Epidermal melanocyte (primary cell): ENCODE results near the gene HBZ.
"Not testable (repeated sequence)": the region's sequence is repeated elsewhere in the genome, so short reads cannot be mapped to it uniquely, and the experiment has no call there.

ENCODE experiments used
- DNase-seq: peaks from one replicate; pipeline ENCODE4 v3.0.0; 2011; ENCODE audit warnings: low spot score; ENCODE audit not compliant: insufficient read length

HBZ gene

DNA sequence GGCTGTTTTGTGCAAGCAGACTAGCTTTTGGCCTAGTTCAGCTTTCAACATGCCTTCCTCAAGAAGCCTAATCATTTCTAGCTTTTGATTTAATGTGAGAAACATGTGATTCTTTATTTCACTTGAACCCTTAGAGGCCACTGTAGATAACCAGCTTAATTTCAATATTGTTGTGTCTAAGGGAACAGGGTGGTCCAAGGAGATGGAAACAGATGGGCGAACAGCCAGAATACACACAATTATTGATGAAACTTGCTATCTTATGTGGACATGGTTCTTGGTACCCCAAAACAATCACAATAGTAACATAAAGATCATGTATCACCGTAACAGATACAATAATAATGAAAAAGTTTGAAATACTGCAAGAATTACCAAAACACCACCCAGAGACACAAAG lies 18.7 kb upstream of the HBZ start:
- no peak for DNase-seq

DNA sequence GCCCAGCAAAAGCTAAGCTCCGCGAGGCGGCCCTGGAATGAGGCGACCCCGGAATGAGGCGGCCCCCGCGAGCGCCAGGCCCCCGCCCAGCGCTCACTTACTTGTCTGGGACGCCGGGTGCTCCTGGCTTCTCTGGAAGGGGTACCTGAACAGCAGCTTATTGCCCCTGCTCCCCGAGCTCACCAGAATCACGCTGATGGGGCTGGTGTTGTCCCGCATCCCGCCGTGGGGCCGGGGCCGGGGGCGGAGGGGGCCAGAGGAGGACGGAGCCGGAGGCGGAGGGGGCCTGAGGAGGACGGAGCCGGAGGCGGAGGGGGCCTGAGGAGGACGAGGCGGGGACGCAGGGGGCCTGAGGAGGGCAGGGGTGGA lies 14.4 kb upstream of the HBZ start:
- no peak for DNase-seq

DNA sequence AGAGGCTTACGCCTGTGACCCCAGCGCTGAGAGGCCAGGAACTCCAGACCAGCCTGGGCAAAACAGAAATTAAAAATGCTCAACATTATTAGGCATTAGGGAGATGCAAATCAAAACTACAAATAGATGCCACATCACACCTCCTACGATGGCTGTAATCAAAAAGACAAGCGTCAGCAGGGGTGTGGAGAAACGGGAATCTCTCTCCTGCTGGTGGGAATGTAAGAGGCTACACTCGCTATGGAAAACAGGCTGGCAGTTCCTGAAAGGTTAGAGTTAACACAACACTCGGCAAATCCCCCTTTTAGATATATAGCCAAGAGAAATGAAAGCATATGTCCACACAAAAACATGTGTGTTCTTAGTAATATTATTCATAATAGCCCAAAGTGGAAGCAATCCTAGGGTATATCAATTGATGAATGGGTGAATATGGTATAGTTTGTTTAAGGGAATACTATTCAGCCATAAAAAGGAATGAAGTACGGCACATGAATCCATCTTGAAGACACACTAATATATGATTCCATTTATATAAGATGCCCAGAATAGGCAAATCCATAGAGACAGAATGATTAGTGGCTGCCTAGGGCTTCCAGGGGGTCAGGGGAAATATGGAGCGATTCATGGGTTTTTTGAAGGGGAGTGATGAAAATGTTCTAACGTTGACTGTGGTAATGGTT lies 12.1 kb upstream of the HBZ start:
- no peak for DNase-seq

DNA sequence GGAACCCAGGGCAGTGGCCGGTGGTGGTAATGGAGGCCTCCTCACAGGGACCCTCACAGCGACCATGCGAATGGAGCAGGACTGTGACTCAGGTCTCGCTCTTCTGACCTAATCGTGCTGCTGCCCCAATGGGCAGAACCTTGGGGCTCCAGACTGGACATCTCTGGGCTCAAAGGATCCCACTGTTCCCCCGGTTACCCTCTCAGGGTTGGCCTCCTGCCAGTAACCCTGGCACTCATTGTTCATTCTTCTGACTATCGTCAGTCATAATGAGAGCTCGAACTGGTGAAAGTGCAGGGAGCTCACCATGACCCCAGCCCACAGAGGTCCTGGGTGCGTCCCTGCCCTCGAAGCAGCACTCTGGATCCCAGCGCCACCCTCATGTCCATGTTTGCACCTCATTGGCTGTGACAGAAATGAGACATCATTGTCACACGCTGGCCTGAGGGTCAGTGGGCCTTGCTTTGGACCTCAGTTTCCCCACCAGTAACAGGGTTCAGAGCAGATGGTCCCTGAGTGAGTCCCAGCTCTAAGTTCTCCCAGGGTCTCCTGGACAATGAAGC lies 10.0 kb upstream of the HBZ start:
- DNase-seq: no peak

DNA sequence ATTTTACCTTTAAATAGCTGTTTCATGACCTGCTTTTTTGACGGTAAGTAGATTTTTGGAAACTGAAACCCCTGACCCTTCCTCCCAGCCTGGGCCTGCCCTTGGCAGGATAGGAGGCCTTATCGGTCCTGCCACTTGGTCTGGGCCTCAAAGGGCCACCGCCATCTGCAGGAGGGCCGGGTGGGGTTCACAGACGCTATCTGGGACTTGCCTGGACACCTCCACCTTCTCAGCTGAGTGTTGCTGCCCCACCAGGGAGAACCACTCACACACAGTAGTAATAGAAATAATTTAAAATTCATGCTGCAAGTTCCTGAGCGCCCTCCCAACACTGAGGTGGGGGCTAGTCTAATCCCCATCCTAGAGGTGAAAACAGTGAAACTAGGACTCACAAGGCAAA lies 9.4 kb upstream of the HBZ start:
- no peak for DNase-seq

DNA sequence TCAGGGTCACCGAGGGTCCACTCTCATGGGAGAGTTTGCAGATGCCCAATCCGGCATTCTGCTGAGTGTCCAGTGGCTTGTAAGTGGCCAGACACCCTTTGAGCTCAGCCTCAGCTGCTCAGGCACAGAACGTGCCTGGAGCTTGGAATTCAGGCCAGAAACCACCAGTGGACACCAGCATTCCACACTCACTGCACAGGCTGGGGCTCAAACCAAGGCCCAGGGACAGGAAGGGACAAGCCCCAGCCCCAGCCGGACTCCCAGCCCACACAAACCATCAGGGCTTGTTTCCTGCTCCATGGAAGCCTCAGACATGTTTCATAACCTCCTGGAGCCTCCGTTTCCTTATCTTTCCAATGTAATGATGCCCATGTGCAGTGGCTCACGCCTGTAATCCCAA lies 9.0 kb upstream of the HBZ start:
- DNase-seq: no peak

DNA sequence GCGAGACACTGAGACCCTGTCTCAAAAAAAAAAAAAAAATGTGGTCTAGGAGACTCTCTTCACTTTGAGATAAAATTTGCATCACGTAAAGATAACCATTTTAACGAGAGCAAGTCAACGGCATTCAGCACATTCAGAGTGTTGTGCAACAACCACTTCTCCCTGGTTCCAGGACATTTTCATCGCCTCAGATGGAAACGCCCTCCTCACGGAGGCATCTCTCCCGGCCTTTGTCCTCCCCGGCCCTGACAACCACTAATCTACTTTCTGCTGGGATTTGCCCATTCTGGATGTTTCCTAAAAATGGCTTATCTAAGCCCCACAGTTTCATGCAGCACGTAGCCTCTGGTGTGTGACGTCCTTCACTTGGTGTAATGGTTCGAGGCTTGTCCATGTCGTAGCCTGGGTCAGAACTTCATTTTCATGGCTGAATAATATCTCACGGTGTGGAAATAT lies 7.6 kb upstream of the HBZ start:
- no peak for DNase-seq

DNA sequence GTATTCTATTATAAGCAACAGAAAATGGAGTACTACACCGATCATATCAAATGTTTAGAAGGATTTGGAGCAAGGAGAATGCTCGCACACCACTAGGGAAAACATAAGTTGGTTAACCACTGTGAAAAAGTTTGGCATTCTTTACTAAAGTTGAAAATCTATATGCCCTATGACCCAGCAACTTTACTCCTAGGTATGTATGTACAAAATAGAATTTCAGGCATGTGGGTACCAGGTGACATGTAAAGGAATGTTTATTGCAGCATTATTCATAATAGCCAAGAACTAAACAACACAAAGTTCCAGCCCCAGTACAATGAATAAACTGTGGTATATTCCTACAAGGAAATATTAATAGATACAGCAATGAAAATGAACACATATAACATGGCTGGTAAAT lies 5.8 kb upstream of the HBZ start:
- DNase-seq: no peak

DNA sequence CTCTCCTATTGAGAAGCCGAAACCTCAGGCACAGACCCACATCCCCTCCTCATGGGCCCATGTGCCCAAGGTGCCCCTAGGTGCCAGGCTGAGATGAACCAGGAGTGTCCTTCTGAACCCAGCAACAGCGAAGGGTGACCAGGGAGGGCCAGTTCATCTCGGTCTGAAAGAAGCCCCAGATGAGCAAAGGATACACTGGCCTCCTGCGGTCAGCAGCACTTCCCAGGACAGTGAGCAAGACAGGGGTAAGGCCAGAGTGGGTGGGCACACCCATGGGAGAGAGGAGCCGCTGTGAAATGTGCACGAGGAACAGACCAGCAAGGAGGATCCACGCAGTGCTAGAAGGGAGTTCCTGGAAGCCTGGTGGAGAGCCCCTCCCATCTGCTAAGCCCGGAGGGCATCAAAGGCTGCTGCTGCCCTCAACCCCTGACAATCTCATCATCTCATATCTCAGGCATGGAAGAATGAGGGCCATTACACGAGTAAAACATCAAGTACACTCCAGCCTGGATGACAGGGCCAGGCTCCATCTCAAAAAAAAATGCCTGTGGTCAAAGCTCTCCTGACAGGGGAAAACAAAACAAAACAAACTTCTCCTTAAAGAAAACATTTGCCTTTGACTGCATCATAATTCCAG lies 3.3 kb upstream of the HBZ start:
- no peak for DNase-seq

DNA sequence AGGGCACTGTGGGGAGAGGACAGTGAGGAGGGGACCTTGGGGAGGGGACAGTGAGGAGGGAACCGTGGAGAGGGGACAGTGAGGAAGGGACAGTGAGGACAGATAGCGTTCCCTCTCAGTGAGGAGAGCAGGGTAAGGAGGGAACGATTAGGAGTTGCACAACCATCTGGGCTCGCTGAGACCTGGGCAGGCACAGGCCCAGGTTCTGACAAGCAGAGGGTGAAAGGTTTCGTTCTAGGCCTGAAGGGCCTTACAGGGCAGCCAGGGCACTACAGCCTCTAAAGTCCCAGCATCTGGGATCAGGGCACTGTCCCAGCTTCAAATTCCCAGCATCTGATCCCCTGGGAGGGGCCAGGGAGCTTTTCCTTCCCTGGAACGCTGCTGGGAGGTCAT lies 681 bp downstream of the HBZ start:
- not testable (repeated sequence) for DNase-seq

DNA sequence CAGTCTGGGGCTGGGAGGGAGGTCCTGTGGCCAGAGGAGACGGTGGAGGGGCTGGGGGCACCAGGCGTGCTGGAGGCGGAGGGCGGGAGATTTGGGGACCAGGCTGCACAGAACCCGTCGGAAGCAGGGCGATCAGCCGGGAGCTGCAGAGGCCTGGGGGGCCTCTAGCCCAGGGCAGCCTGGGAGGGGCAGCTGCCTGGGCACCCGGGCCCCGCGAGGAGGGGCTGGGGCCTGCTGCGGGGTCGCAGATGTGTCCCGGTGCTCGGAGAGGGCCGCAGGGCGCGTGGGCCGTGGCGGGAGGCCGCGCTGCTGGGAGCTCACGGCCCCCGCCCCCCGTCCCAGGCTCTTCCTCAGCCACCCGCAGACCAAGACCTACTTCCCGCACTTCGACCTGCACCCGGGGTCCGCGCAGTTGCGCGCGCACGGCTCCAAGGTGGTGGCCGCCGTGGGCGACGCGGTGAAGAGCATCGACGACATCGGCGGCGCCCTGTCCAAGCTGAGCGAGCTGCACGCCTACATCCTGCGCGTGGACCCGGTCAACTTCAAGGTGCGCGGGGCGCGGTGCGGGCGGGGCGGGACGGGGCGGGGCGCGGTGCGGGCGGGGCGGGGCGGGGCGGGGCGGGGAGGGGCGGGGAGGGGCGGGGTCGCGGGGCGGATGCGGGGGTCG lies 1.2 kb downstream of the HBZ start:
- not testable (repeated sequence) for DNase-seq

DNA sequence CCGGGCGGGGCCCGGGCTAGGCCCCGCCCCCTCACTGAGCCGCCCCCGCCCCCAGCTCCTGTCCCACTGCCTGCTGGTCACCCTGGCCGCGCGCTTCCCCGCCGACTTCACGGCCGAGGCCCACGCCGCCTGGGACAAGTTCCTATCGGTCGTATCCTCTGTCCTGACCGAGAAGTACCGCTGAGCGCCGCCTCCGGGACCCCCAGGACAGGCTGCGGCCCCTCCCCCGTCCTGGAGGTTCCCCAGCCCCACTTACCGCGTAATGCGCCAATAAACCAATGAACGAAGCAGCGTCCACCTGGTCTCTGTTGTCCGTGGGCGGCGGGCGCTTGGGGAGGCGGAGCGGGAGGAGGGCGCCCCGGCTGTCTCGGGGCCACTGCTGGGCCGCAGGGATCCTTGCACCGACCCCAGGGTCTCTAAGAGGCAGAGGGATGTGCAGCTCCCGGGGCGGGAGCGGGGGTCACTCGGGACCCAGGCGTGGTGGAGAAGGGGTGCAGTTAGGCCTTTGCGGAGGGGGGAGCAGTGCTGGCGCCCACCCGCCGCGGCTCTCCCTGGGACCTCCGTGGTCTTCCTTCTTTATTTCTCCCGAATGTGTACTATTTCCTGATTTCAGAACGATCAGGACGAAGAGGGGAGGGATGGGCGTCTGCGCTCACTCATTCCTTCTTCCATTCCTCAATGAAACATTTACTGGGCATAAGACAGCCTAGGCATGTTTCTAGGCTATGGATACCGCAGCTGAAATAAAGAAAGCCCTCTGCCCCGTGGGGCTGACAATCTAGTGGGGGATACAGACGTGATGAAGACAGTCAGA lies 2.0 kb downstream of the HBZ start:
- no peak for DNase-seq

DNA sequence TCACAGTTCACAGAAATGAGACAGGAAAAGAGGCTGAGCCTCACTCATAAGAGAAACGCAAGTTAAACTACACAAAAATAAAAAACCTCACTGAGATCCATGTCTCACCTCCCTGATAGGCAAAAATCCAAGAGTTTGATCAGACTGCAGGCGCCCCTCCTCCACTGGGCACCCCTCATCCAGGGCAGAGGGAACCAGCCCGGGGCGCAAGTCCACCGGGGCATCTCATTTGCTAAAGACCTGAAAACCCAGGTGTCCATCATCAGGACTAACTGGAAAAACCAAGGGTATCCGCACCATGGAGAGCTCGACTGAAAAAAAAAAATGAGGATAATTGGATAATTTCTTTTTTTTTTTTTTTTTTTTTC lies 2.6 kb downstream of the HBZ start:
- no peak for DNase-seq

DNA sequence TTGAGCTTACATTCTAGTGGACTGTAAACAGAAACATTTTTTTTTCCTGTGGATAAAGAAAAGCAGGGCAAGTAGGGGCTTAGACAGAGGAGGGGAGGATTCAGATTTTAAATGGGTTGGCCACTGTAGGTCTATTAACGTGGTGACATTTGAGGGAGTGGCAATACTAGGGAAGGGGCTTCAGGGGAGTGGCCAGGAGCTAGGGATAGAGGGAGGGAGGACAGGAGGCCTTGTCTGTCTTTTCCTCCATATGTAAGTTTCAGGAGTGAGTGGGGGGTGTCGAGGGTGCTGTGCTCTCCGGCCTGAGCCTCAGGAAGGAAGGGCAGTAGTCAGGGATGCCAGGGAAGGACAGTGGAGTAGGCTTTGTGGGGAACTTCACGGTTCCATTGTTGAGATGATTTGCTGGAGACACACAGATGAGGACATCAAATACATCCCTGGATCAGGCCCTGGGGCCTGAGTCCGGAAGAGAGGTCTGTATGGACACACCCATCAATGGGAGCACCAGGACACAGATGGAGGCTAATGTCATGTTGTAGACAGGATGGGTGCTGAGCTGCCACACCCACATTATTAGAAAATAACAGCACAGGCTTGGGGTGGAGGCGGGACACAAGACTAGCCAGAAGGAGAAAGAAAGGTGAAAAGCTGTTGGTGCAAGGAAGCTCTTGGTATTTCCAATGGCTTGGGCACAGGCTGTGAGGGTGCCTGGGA lies 6.8 kb downstream of the HBZ start:
- DNase-seq: no peak

DNA sequence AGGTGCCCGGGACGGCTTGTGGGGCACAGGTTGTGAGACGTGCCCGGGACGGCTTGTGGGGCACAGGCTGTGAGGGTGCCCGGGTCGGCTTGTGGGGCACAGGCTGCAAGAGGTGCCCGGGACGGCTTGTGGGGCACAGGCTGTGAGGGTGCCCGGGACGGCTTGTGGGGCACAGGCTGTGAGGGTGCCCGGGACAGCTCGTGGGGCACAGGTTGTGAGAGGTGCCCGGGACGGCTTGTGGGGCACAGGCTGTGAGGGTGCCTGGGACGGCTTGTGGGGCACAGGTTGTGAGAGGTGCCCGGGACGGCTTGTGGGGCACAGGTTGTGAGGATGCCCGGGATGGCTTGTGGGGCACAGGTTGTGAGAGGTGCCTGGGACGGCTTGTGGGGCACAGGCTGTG lies 7.8 kb downstream of the HBZ start:
- not testable (repeated sequence) for DNase-seq

DNA sequence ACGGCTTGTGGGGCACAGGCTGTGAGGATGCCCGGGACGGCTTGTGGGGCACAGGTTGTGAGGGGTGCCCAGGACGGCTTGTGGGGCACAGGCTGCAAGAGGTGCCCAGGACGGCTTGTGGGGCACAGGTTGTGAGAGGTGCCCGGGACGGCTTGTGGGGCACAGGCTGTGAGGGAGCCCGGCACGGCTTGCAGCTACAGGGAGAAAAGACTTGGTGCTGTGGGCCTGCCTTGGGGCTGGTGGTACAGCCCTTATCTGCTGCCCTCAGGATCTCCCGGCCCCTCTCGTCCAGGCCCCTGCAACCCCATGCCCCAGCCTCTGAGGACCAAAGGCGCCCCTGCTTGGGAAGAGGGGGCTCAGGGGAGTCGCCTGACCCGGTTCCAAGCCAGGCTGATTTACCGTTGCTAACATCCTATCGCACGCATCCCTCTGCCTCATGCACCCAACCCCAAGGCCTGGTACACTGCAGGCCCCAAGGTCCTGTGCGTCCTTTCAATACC lies 8.3 kb downstream of the HBZ start:
- no peak for DNase-seq

DNA sequence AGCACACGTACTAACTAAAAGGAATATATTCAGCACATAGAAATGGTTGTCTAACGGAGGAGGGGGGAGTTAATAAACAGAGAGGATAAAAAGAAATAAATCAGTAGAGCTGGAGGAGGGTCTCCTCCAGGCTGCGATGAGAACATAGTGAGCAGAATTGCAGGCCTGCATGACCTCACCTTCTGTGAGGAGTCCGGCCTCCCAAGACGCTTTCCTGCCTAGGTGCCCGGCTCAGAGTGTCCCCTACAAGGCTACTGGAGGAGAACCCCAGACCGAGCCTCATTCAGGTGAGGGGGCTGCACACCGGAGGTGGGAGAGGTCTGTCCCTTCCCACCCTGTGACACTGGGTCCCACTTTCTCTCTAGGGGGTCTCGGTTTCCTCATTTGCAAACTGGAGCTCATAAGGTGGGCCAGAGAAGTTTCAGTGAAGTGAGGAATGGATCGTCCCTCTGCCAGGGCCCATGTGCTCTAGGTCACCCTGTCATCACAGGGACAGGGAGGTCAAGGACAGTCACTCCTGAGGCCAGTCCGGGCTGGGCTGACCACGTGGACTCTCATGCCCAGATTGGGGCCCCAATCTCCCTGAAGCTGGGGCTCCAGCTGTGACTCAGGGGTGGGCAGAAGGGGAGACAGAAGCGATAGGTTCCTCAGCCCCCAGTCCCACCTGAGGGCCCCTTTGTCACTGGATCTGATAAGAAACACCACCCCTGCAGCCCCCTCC lies 10.0 kb downstream of the HBZ start:
- no peak for DNase-seq

DNA sequence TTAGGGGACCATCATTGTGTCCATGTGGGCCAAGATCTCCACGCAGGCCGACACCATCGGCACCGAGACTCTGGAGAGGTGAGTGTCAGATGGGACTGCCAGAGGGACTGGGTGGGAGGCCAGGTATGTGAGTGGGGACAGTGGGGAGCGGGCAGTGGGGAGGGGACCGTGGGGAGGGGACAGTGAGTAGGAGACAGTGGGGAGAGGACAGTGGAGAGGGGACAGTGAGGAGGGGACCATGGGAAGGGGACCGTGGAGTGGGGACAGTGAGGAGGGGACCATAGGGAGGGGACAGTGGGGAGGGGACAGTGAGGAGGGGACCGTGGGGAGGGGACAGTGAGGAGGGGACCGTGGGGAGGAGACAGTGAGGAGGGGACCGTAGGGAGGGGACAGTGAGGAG lies 10.7 kb downstream of the HBZ start:
- DNase-seq: not testable (repeated sequence)

DNA sequence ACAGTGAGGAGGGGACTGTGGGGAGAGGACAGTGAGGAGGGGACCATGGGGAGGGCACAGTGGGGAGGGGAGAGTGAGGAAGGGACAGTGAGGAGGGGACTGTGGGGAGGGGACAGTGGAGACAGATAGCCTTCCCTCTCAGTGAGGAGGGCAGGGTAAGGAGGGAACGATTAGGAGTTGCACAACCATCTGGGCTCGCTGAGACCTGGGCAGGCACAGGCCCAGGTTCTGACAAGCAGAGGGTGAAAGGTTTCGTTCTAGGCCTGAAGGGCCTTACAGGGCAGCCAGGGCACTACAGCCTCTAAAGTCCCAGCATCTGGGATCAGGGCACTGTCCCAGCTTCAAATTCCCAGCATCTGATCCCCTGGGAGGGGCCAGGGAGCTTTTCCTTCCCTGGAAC lies 11.3 kb downstream of the HBZ start:
- not testable (repeated sequence) for DNase-seq

DNA sequence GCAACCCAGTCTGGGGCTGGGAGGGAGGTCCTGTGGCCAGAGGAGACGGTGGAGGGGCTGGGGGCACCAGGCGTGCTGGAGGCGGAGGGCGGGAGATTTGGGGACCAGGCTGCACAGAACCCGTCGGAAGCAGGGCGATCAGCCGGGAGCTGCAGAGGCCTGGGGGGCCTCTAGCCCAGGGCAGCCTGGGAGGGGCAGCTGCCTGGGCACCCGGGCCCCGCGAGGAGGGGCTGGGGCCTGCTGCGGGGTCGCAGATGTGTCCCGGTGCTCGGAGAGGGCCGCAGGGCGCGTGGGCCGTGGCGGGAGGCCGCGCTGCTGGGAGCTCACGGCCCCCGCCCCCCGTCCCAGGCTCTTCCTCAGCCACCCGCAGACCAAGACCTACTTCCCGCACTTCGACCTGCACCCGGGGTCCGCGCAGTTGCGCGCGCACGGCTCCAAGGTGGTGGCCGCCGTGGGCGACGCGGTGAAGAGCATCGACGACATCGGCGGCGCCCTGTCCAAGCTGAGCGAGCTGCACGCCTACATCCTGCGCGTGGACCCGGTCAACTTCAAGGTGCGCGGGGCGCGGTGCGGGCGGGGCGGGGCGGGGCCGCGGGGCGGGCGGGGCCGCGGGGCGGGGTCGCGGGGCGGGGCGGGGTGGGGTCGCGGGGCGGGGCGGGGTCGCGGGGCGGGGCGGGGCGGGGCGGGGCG lies 11.8 kb downstream of the HBZ start:
- DNase-seq: not testable (repeated sequence)
